A549 (cell line): Measurements from ENCODE around the gene GCDH. TPM values are rescaled to one million over a fixed set of nuclear protein-coding genes. Genes with fewer than 3 reads are reported as not detected.
A peak's percentile ranks its signal among the peaks of the same experiment; 100 is the strongest.

ENCODE experiments used
- ATAC-seq, 2 experiments: fragments of 200-7000 bp in 1 of 2; fragments of >200 bp in 1 of 2; cut with Nextera tagmentation in 1 of 2; cut with Tn5 transposase in 1 of 2; 3 replicates each; pipeline versions ENCODE4 v1.8.0 to v1.9.1; 2018 to 2020; ENCODE audit warnings: mild to moderate bottlenecking in 1 of 2, moderate library complexity in 1 of 2
- CTCF ChIA-PET: fragments of 300-600 bp; sonication (Branson Sonifier 250); formaldehyde crosslinking; extraction: SDS; loops from one replicate; lab custom pipeline; 2021; ENCODE audit warnings: antibody characterized with exemption, inconsistent platforms; lab: Yijun Ruan, JAX
- POLR2A ChIA-PET: fragments of 350-600 bp; formaldehyde crosslinking; extraction: SDS; loops from one replicate; lab custom pipeline; 2021; ENCODE audit warnings: antibody characterized with exemption, inconsistent platforms; lab: Yijun Ruan, JAX
- DNase-seq, 2 experiments: peaks; one replicate each; pipeline versions ENCODE4 v3.0.0 to v3.0.0-alpha.2; 2011 to 2016; ENCODE audit warnings: low read depth in 1 of 2, low spot score in 1 of 2
- FAIRE-seq: peaks from 2 replicates; lab custom pipeline; 2011; peaks lifted over from hg19 to GRCh38; lab: Jason Lieb, UNC
- H3K27ac ChIP-seq, 2 experiments: fragments of >200 bp; sonication (Bioruptor Twin); formaldehyde crosslinking; 3 replicates each; pipeline ENCODE4 v1.5.1; 2016 to 2017
- H3K4me1 ChIP-seq: fragments of >200 bp; sonication (Bioruptor Twin); formaldehyde crosslinking; 3 replicates; pipeline ENCODE4 v1.6.1; 2016
- H3K4me2 ChIP-seq: fragments of >200 bp; sonication (Bioruptor Twin); formaldehyde crosslinking; 3 replicates; pipeline ENCODE4 v1.6.1; 2016
- H3K4me3 ChIP-seq: fragments of >200 bp; sonication (Bioruptor Twin); formaldehyde crosslinking; 3 replicates; pipeline ENCODE4 v1.5.1; 2016
- H3K9me3 ChIP-seq: fragments of >200 bp; sonication (Bioruptor Twin); formaldehyde crosslinking; 3 replicates; pipeline ENCODE4 v1.6.1; 2016
- BCL3 ChIP-seq: fragments of >200 bp; sonication (Bioruptor Twin); formaldehyde crosslinking; IDR thresholded peaks from 3 replicates; pipeline ENCODE4 v1.6.1; 2016
- BHLHE40 ChIP-seq: IDR thresholded peaks from 2 replicates; pipeline ENCODE4 v1.6.1; 2012; ENCODE audit warnings: low read depth, low read length, inconsistent platforms
- CHD2 ChIP-seq: fragments of 150-350 bp; IDR thresholded peaks from 2 replicates; pipeline ENCODE4 v1.6.1; 2014; ENCODE audit warnings: low read length; ENCODE audit not compliant: partially characterized antibody
- CHD4 ChIP-seq: fragments of 200-600 bp; sonication (generic); IDR thresholded peaks from 2 replicates; pipeline ENCODE4 v1.6.1; 2016; ENCODE audit warnings: antibody characterized with exemption, mild to moderate bottlenecking, borderline replicate concordance
- ELK1 ChIP-seq: fragments of 150-350 bp; IDR thresholded peaks from 2 replicates; pipeline ENCODE4 v1.6.1; 2014; ENCODE audit warnings: low read depth, mild to moderate bottlenecking, low read length
- EP300 ChIP-seq, 2 experiments: fragments of >200 bp; sonication (Bioruptor Twin); formaldehyde crosslinking; IDR thresholded peaks; 2 replicates in 1 of 2; 3 replicates in 1 of 2; pipeline ENCODE4 v1.6.1; 2016 to 2017
- ESRRA ChIP-seq: fragments of 150-350 bp; IDR thresholded peaks from 2 replicates; pipeline ENCODE4 v1.6.1; 2014; ENCODE audit warnings: mild to moderate bottlenecking, low read length, borderline replicate concordance
- FOSL2 ChIP-seq, 2 experiments: fragments of 450-650 bp in 1 of 2; fragments of >200 bp in 1 of 2; sonication (Bioruptor Twin) in 1 of 2; formaldehyde crosslinking; IDR thresholded peaks; 2 replicates each; pipeline versions ENCODE4 v1.5.0 to v1.6.1; 2016 to 2020; ENCODE audit warnings: mild to moderate bottlenecking in 1 of 2, moderate library complexity in 1 of 2
- GATA3 ChIP-seq: IDR thresholded peaks from 2 replicates; pipeline ENCODE4 v1.6.1; 2012; ENCODE audit warnings: borderline replicate concordance
- HEYL ChIP-seq: fragments of 250-450 bp; sonication (Bioruptor Pico); IDR thresholded peaks from 2 replicates; pipeline ENCODE4 v1.8.0; 2021; ENCODE audit warnings: mild to moderate bottlenecking, moderate library complexity
- HOXA7 ChIP-seq: fragments of 250-450 bp; sonication (Bioruptor Pico); IDR thresholded peaks from 2 replicates; pipeline ENCODE4 v1.5.0; 2020; ENCODE audit warnings: mild to moderate bottlenecking, moderate library complexity
- HOXB5 ChIP-seq: fragments of 250-450 bp; sonication (Bioruptor Pico); IDR thresholded peaks from 2 replicates; pipeline ENCODE4 v1.5.0; 2020; ENCODE audit warnings: mild to moderate bottlenecking, moderate library complexity
- JUN ChIP-seq, 2 experiments: fragments of >200 bp; sonication (Bioruptor Twin); formaldehyde crosslinking; IDR thresholded peaks; 2 replicates in 1 of 2; 3 replicates in 1 of 2; pipeline ENCODE4 v1.6.1; 2016 to 2017
- KDM1A ChIP-seq: fragments of 200-600 bp; sonication (generic); IDR thresholded peaks from 2 replicates; pipeline ENCODE4 v1.6.1; 2016; ENCODE audit warnings: low read depth, mild to moderate bottlenecking
- MAX ChIP-seq: IDR thresholded peaks from 2 replicates; pipeline ENCODE4 v1.6.1; 2012
- NFE2L2 ChIP-seq: fragments of 150-350 bp; conservative IDR thresholded peaks from 2 replicates; pipeline ENCODE4 v1.6.1; 2014; ENCODE audit warnings: low read length
- NR3C1 ChIP-seq: fragments of >200 bp; sonication (Bioruptor Twin); formaldehyde crosslinking; IDR thresholded peaks from 3 replicates; pipeline ENCODE4 v1.6.1; 2017
- PBX3 ChIP-seq: IDR thresholded peaks from 2 replicates; pipeline ENCODE4 v1.6.1; 2012
- POLR2AphosphoS2 ChIP-seq: conservative IDR thresholded peaks from 2 replicates; pipeline ENCODE4 v1.6.1; 2012; ENCODE audit warnings: low read length, improper control_type of control experiment, inconsistent platforms
- RARB ChIP-seq: fragments of 250-450 bp; sonication (Bioruptor Pico); IDR thresholded peaks from 2 replicates; pipeline ENCODE4 v1.8.0; 2021; ENCODE audit warnings: mild to moderate bottlenecking, moderate library complexity
- RNF2 ChIP-seq: fragments of 200-600 bp; sonication (generic); IDR thresholded peaks from 2 replicates; pipeline ENCODE4 v1.6.1; 2016; ENCODE audit warnings: low read depth, mild to moderate bottlenecking, antibody characterized with exemption, moderate library complexity, borderline replicate concordance
- SMC3 ChIP-seq: fragments of >200 bp; sonication (Bioruptor Twin); formaldehyde crosslinking; IDR thresholded peaks from 3 replicates; pipeline ENCODE4 v1.6.1; 2018; ENCODE audit warnings: inconsistent platforms
- SREBF2 ChIP-seq: fragments of 450-650 bp; IDR thresholded peaks from 2 replicates; pipeline ENCODE4 v1.6.1; 2014; ENCODE audit warnings: mild to moderate bottlenecking, moderate library complexity
- TP53 ChIP-seq: fragments of 250-450 bp; sonication (Bioruptor Pico); IDR thresholded peaks from 2 replicates; pipeline ENCODE4 v1.5.0; 2021; ENCODE audit warnings: mild to moderate bottlenecking, moderate library complexity
- ZSCAN20 ChIP-seq: fragments of 250-450 bp; sonication (Bioruptor Pico); IDR thresholded peaks from 2 replicates; pipeline ENCODE4 v1.8.0; 2022; ENCODE audit warnings: mild to moderate bottlenecking, moderate library complexity
- WGBS: methylation state at CpG from one replicate; pipeline ENCODE4 v1.1.6; 2017; ENCODE audit errors: missing lambda C conversion rate; 5-methylcytosine and 5-hydroxymethylcytosine counted together
- polyA plus RNA-seq, 4 experiments: library from polyadenylated mRNA; depleted of rRNA in 3 of 4; stranded (reverse); fragments of >200 nt; fragmentation: RNase III in 1 of 4; extraction: RNeasy Plus Mini Kit Qiagen cat#74134 plus additional on column Dnase treatment in 1 of 4; gene quantifications; 2 replicates in 3 of 4; 3 replicates in 1 of 4; pipeline ENCODE4 v1.2.3, GENCODE V29; 2011 to 2017

GCDH gene
- polyA plus RNA-seq, 2 of the 4 experiments (the other 2 are of a cell fraction), result 8.8 to 15.2 TPM

- ATAC-seq (peak in 1 of 2 experiments; percentile 44; a peak in 2 of 6 replicates), FAIRE-seq (no peak), DNase-seq (peak in 1 of 2 experiments; percentile 49)
- ChIA-PET CTCF (no interaction called here), POLR2A (no interaction called here)
- TF ChIP-seq PBX3, result peak; percentile 44; the same call in 1 of the 2 replicates
- no peak for TF ChIP-seq HEYL
- Histone ChIP-seq H3K4me3 (no peak overlapping the region), H3K27ac (no peak overlapping the region), H3K4me1 (no peaks in the 10 kb centered on the region), H3K4me2 (no peak overlapping the region), H3K9me3 (no peaks in the 10 kb centered on the region)
- WGBS, result 80% methylated on average over 8 of the region's 10 CpGs
Measured at GRCh38 chr19:12868540-12869112, 22.3 kb upstream of the GCDH start.

- ATAC-seq, result no peak
- ChIA-PET CTCF (interaction anchor here (1.1 to 6.0 kb wide), 4 partner anchors 9 to 60 kb away, joined by 3 to 31 read pairs (median 4); partner anchors contain the start of gene DNASE2), POLR2A (no interaction called here)
- no peak for FAIRE-seq
- TF ChIP-seq PBX3 (no peak), HEYL (no peak), RARB (CRISPR knock-in tag) (no peak), KDM1A (no peak), HOXB5 (CRISPR knock-in tag) (no peak), SMC3 (no peak), RNF2 (no peak), FOSL2 (IDR thresholded peaks at IDR 0.05) (no peak), FOSL2 (CRISPR knock-in tag; IDR thresholded peaks at IDR 0.05) (no peak), POLR2AphosphoS2 (no peak), TP53 (no peak), CHD4 (no peak), GATA3 (no peak), CHD2 (no peak), MAX (no peak), JUN (IDR thresholded peaks at IDR 0.05) (no peak), HOXA7 (CRISPR knock-in tag) (no peak), NFE2L2 (no peak)
- TF ChIP-seq, all 56 proteins: peak for 0
- DNase-seq, result no peak
- Histone ChIP-seq H3K27ac (no peak overlapping the region), H3K9me3 (no peaks in the 10 kb centered on the region), H3K4me3 (no peak overlapping the region), H3K4me1 (no peaks in the 10 kb centered on the region), H3K4me2 (no peak overlapping the region)
- WGBS, result 66% methylated on average over 3 of the region's 3 CpGs
Measured at GRCh38 chr19:12871681-12872080, 19.3 kb upstream of the GCDH start.

- no peak for DNase-seq
- no peak for FAIRE-seq
- Histone ChIP-seq H3K9me3 (no peaks in the 10 kb centered on the region), H3K27ac (no peak overlapping the region), H3K4me2 (no peak overlapping the region), H3K4me3 (no peak overlapping the region), H3K4me1 (no peaks in the 10 kb centered on the region)
- ATAC-seq, result peak in 1 of 2 experiments; percentile 36; a peak in 3 of 6 replicates
- TF ChIP-seq BHLHE40, result no peak
- no peak for TF ChIP-seq ELK1
- no peak for TF ChIP-seq ESRRA
- TF ChIP-seq SREBF2, result no peak
- no peak for TF ChIP-seq BCL3
- TF ChIP-seq EP300 (IDR thresholded peaks at IDR 0.05), result no peak
- no peak for TF ChIP-seq NR3C1
- no peak for TF ChIP-seq POLR2AphosphoS2
- no peak for TF ChIP-seq ZSCAN20 (CRISPR knock-in tag)
- no peak for TF ChIP-seq HOXA7 (CRISPR knock-in tag)
- CTCF ChIA-PET, result interaction anchor here (1.1 to 6.0 kb wide), 4 partner anchors 9 to 61 kb away, joined by 3 to 31 read pairs (median 4); partner anchors contain the start of gene DNASE2
- 93% methylated on average over 5 of the region's 5 CpGs for WGBS
- POLR2A ChIA-PET, result interaction anchor here (0.9 kb wide), 1 partner anchor 10 kb away, joined by 5 read pairs; no protein-coding TSS in a partner anchor
Measured at GRCh38 chr19:12872255-12872654, 18.7 kb upstream of the GCDH start.
